ENCODE measurements around the gene CRYZL1.

DNA sequence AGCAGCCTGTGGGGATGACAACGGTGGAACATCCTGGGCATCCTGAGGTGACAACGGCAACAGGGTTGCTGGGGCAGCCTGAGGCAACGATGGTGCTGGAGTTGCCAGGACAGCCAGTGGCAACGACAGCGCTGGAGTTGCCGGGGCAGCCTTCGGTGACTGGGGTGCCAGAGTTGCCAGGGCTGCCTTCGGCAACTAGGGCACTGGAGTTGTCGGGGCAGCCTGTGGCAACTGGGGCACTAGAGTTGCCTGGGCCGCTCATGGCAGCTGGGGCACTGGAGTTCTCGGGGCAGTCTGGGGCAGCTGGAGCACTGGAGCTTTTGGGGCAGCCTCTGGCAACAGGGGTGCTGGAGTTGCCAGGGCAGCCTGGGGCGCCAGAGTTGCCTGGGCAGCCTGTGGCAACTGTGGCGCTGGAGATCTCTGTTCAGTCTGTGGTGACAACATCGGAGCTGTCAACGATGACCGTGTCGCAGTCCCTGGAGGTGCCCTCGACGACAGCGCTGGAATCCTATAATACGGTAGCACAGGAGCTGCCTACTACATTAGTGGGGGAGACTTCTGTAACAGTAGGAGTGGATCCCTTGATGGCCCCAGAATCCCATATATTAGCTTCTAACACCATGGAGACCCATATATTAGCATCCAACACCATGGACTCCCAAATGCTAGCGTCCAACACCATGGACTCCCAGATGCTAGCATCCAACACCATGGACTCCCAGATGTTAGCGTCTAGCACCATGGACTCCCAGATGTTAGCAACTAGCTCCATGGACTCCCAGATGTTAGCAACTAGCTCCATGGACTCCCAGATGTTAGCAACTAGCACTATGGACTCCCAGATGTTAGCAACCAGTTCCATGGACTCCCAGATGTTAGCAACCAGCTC lies 90.5 kb downstream of the CRYZL1 start:
- TF ChIP-seq POLR2A (IDR thresholded peaks at IDR 0.05), result no peak
- TF ChIP-seq, protein P1, sequence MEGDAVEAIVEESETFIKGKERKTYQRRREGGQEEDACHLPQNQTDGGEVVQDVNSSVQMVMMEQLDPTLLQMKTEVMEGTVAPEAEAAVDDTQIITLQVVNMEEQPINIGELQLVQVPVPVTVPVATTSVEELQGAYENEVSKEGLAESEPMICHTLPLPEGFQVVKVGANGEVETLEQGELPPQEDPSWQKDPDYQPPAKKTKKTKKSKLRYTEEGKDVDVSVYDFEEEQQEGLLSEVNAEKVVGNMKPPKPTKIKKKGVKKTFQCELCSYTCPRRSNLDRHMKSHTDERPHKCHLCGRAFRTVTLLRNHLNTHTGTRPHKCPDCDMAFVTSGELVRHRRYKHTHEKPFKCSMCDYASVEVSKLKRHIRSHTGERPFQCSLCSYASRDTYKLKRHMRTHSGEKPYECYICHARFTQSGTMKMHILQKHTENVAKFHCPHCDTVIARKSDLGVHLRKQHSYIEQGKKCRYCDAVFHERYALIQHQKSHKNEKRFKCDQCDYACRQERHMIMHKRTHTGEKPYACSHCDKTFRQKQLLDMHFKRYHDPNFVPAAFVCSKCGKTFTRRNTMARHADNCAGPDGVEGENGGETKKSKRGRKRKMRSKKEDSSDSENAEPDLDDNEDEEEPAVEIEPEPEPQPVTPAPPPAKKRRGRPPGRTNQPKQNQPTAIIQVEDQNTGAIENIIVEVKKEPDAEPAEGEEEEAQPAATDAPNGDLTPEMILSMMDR (IDR thresholded peaks at IDR 0.05), result no peak

Data from testis (tissue), 2 donors.